Mucosa of rectum (tissue), 2 donors: Measurements from ENCODE around the gene SHCBP1.

Source experiments
- H3K27ac ChIP-seq, 2 donors: one replicate each; pipeline ENCODE4 v1.7.0; 2013; ENCODE audit warnings: inconsistent platforms in 2 of 2, low read depth in 2 of 2, low read length in 2 of 2
- H3K27me3 ChIP-seq, 2 donors: one replicate each; pipeline ENCODE4 v1.7.0; 2013; ENCODE audit warnings: low read length in 2 of 2; ENCODE audit not compliant: control insufficient read depth in 2 of 2, insufficient read depth in 2 of 2
- H3K36me3 ChIP-seq, 2 donors: one replicate each; pipeline ENCODE4 v1.7.0; 2013; ENCODE audit warnings: low read length in 2 of 2; ENCODE audit not compliant: control insufficient read depth in 2 of 2, insufficient read depth in 2 of 2
- H3K4me1 ChIP-seq, 2 donors: one replicate each; pipeline ENCODE4 v1.7.0; 2013; ENCODE audit warnings: low read length in 2 of 2, mild to moderate bottlenecking in 1 of 2; ENCODE audit not compliant: control insufficient read depth in 2 of 2, insufficient read depth in 2 of 2
- H3K4me3 ChIP-seq, 2 donors: one replicate each; pipeline ENCODE4 v1.7.0; 2013; ENCODE audit warnings: low read length in 2 of 2
- H3K9ac ChIP-seq, 2 donors: one replicate each; pipeline ENCODE4 v1.7.0; 2013; ENCODE audit warnings: low read length in 2 of 2, low read depth in 1 of 2, mild to moderate bottlenecking in 1 of 2
- H3K9me3 ChIP-seq, 2 donors: one replicate each; pipeline ENCODE4 v1.7.0; 2013; ENCODE audit warnings: low read length in 2 of 2; ENCODE audit not compliant: control insufficient read depth in 2 of 2
- donor health status: healthy.
- donor health status: Normal muscosa, but diverticular disease.

The SHCBP1 gene

GRCh38 chr16:46613352-46613751 is 7.8 kb downstream of the SHCBP1 start:
- Histone ChIP-seq H3K9me3 (no peaks in the 10 kb centered on the region), H3K36me3 (peaks cover 0 to 4% of the 10 kb centered on the region in 2 donors), H3K9ac (no peak overlapping the region), H3K27ac (no peak overlapping the region), H3K4me1 (no peaks in the 10 kb centered on the region), H3K4me3 (no peak overlapping the region), H3K27me3 (no peaks in the 10 kb centered on the region)

- Histone ChIP-seq H3K27ac (no peak overlapping the region), H3K4me3 (no peak overlapping the region), H3K4me1 (no peaks in the 10 kb centered on the region), H3K27me3 (no peaks in the 10 kb centered on the region), H3K9ac (no peak overlapping the region), H3K9me3 (no peaks in the 10 kb centered on the region), H3K36me3 (peaks cover 0 to 4% of the 10 kb centered on the region in 2 donors)
Observed at GRCh38 chr16:46612121-46612520, 9.1 kb downstream of the SHCBP1 start.

GRCh38 chr16:46607529-46607928 is 13.7 kb downstream of the SHCBP1 start:
- Histone ChIP-seq H3K9me3 (no peaks in the 10 kb centered on the region), H3K4me3 (no peak overlapping the region), H3K9ac (no peak overlapping the region), H3K4me1 (no peaks in the 10 kb centered on the region), H3K36me3 (peaks cover 0 to 3% of the 10 kb centered on the region in 2 donors), H3K27me3 (no peaks in the 10 kb centered on the region), H3K27ac (no peak overlapping the region)

- H3K4me3 ChIP-seq = no peak overlapping the region
- H3K36me3 ChIP-seq = peaks cover 0 to 3% of the 10 kb centered on the region in 2 donors
- no peaks in the 10 kb centered on the region for H3K4me1 ChIP-seq
- no peak overlapping the region for H3K27ac ChIP-seq
- no peaks in the 10 kb centered on the region for H3K9me3 ChIP-seq
- no peaks in the 10 kb centered on the region for H3K27me3 ChIP-seq
- no peak overlapping the region for H3K9ac ChIP-seq
Observed at GRCh38 chr16:46606231-46606630, 14.9 kb downstream of the SHCBP1 start.

GRCh38 chr16:46591257-46591656 is 29.9 kb downstream of the SHCBP1 start:
- Histone ChIP-seq H3K9me3 (no peaks in the 10 kb centered on the region), H3K9ac (no peak overlapping the region), H3K27me3 (no peaks in the 10 kb centered on the region), H3K4me3 (no peak overlapping the region), H3K27ac (no peak overlapping the region), H3K36me3 (no peaks in the 10 kb centered on the region), H3K4me1 (no peaks in the 10 kb centered on the region)

GRCh38 chr16:46586011-46586577 is 35.1 kb downstream of the SHCBP1 start:
- H3K4me3 ChIP-seq = no peak overlapping the region
- no peak overlapping the region for H3K9ac ChIP-seq
- H3K27ac ChIP-seq = no peak overlapping the region
- H3K4me1 ChIP-seq = no peaks in the 10 kb centered on the region
- H3K27me3 ChIP-seq = no peaks in the 10 kb centered on the region
- peaks cover 0 to 3% of the 10 kb centered on the region in 2 donors for H3K36me3 ChIP-seq
- peaks cover 0 to 5% of the 10 kb centered on the region in 2 donors for H3K9me3 ChIP-seq

- Histone ChIP-seq H3K36me3 (peaks cover 0 to 3% of the 10 kb centered on the region in 2 donors), H3K27me3 (no peaks in the 10 kb centered on the region), H3K9me3 (peaks cover 0 to 5% of the 10 kb centered on the region in 2 donors), H3K9ac (no peak overlapping the region), H3K4me1 (no peaks in the 10 kb centered on the region), H3K4me3 (no peak overlapping the region), H3K27ac (no peak overlapping the region)
Observed at GRCh38 chr16:46583036-46583435, 38.1 kb downstream of the SHCBP1 start.

GRCh38 chr16:46582313-46582712 is 38.9 kb downstream of the SHCBP1 start:
- Histone ChIP-seq H3K9me3 (peaks cover 0 to 5% of the 10 kb centered on the region in 2 donors), H3K4me3 (no peak overlapping the region), H3K4me1 (no peaks in the 10 kb centered on the region), H3K36me3 (peaks cover 0 to 3% of the 10 kb centered on the region in 2 donors), H3K27me3 (no peaks in the 10 kb centered on the region), H3K27ac (no peak overlapping the region), H3K9ac (no peak overlapping the region)

- no peaks in the 10 kb centered on the region for H3K4me1 ChIP-seq
- H3K9me3 ChIP-seq = no peaks in the 10 kb centered on the region
- H3K4me3 ChIP-seq = no peak overlapping the region
- peaks cover 0 to 3% of the 10 kb centered on the region in 2 donors for H3K36me3 ChIP-seq
- no peak overlapping the region for H3K9ac ChIP-seq
- no peak overlapping the region for H3K27ac ChIP-seq
- no peaks in the 10 kb centered on the region for H3K27me3 ChIP-seq
Observed at GRCh38 chr16:46577988-46578579, 43.1 kb downstream of the SHCBP1 start.

- Histone ChIP-seq H3K4me1 (no peaks in the 10 kb centered on the region), H3K27ac (no peak overlapping the region), H3K27me3 (no peaks in the 10 kb centered on the region), H3K4me3 (no peak overlapping the region), H3K36me3 (no peaks in the 10 kb centered on the region), H3K9me3 (no peaks in the 10 kb centered on the region), H3K9ac (no peak overlapping the region)
Observed at GRCh38 chr16:46573834-46574159, 47.4 kb downstream of the SHCBP1 start.
